ENCODE results near the gene SLC30A9. TPM values are rescaled to one million over a fixed set of nuclear protein-coding genes. Genes with fewer than 3 reads are reported as not detected.

Gene SLC30A9
- total and polyA plus RNA-seq, 2 experiments from 2014 or later: 67.3 to 74.6 TPM

DNA sequence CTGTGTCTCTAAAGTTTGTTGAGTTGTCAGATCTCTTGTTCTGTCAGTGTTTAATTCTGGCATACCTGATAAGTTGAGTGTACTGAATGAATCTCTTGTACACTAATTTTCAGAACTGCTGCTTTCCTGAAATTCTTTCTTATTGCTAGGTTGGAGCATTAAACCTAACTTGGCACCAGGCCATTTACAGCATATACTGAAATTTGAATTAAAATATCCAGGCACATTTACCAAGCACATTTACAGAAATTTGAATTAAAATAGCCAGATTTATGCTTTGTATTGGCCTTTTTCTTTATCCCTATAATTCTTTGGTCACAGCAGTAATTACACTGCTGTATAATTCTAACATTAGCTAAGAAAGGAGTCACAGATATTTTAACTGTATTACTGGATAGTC lies 46.2 kb upstream of the SLC30A9 start:
- Histone ChIP-seq H3K4me3 (no peak overlapping the region), H3K27ac (ENCODE audit: low read depth) (no peak overlapping the region), H3F3A (replicated peaks; ENCODE audit: low read depth) (no peaks in the 10 kb centered on the region), H2AFZ (no peak overlapping the region), H3K9me2 (ENCODE audit: insufficient read depth) (no peaks in the 10 kb centered on the region), H3K4me2 (no peak overlapping the region), H4K20me1 (replicated peaks; ENCODE audit: insufficient read depth) (no peaks in the 10 kb centered on the region; the same call in 1 of the 2 replicates), H3K79me2 (replicated peaks; ENCODE audit: insufficient read depth) (peaks cover 39% of the 10 kb centered on the region), H3K4me1 (ENCODE audit: insufficient read depth) (no peaks in the 10 kb centered on the region), H3K36me3 (ENCODE audit: insufficient read depth) (peaks cover 45% of the 10 kb centered on the region; the same call in 1 of the 2 replicates), H3K27me3 (ENCODE audit: insufficient read depth) (no peaks in the 10 kb centered on the region)
- TF ChIP-seq POLR2AphosphoS5 (IDR thresholded peaks at IDR 0.05; ENCODE audit: low read depth): no peak
- TF ChIP-seq CREB1 (CRISPR knock-in tag; IDR thresholded peaks at IDR 0.05; ENCODE audit: low read depth): no peak
- Mint-ChIP-seq H3K27me3 (ENCODE audit: insufficient read depth, low read depth, poor library complexity) (no peaks in the 10 kb centered on the region), H3K27ac (no peak overlapping the region), H3K4me1 (no peaks in the 10 kb centered on the region), H3K9me3 (no peaks in the 10 kb centered on the region), H3K36me3 (ENCODE audit: low read depth) (peaks cover 47% of the 10 kb centered on the region), H3K4me3 (no peak overlapping the region)
- DNase-seq (ENCODE audit: low spot score): no peak
- ATAC-seq: no peak

DNA sequence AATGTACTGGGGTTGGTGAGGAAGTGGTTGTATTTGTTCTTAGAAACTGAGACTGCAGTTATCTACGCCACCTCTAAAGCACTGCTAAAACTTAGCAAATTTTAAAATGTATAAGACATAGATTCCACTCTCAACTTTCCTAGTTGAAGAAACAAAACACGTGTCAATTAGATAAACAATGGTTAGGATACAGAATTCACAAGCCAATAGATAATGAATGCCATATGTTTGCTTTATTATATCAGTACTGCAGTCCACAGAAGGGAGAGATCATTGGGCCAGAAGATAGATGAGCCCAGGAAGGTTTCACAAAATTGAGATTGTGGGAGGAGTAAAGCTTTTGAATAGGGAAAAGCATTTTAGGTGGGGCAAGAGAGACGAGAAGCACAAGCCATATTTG lies 40.8 kb upstream of the SLC30A9 start:
- no peaks in the 10 kb centered on the region for H3K4me1 ChIP-seq (ENCODE audit: insufficient read depth)
- peaks cover 2% of the 10 kb centered on the region; the same call in 1 of the 2 replicates for H4K20me1 ChIP-seq (replicated peaks; ENCODE audit: insufficient read depth)
- Mint-ChIP-seq H3K4me3 (no peak overlapping the region), H3K36me3 (ENCODE audit: low read depth) (peaks cover 59% of the 10 kb centered on the region), H3K9me3 (no peaks in the 10 kb centered on the region), H3K27me3 (ENCODE audit: insufficient read depth, low read depth, poor library complexity) (no peaks in the 10 kb centered on the region), H3K27ac (no peak overlapping the region), H3K4me1 (peaks cover 2% of the 10 kb centered on the region; the same call in 2 of the 3 replicates)
- TF ChIP-seq NANOG (IDR thresholded peaks at IDR 0.05; ENCODE audit: borderline replicate concordance) (no peak), JUNB (IDR thresholded peaks at IDR 0.05; ENCODE audit: unreplicated experiment) (no peak), ZNF114 (CRISPR knock-in tag; IDR thresholded peaks at IDR 0.05) (no peak), STAT1 (IDR thresholded peaks at IDR 0.05; ENCODE audit: unreplicated experiment) (no peak), EZH2 (IDR thresholded peaks at IDR 0.05; ENCODE audit: low read depth, unreplicated experiment) (no peak), ZNF331 (CRISPR knock-in tag; IDR thresholded peaks at IDR 0.05; ENCODE audit: low read depth) (no peak), REST (IDR thresholded peaks at IDR 0.05; ENCODE audit: unreplicated experiment) (no peak)
- TF ChIP-seq, protein P1, sequence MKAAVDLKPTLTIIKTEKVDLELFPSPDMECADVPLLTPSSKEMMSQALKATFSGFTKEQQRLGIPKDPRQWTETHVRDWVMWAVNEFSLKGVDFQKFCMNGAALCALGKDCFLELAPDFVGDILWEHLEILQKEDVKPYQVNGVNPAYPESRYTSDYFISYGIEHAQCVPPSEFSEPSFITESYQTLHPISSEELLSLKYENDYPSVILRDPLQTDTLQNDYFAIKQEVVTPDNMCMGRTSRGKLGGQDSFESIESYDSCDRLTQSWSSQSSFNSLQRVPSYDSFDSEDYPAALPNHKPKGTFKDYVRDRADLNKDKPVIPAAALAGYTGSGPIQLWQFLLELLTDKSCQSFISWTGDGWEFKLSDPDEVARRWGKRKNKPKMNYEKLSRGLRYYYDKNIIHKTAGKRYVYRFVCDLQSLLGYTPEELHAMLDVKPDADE (IDR thresholded peaks at IDR 0.05): no peak
- no peaks in the 10 kb centered on the region; the same call in none of the 2 replicates for H3K79me2 ChIP-seq (replicated peaks; ENCODE audit: insufficient read depth)
- H3F3A ChIP-seq (replicated peaks; ENCODE audit: low read depth): no peaks in the 10 kb centered on the region
- H3K4me2 ChIP-seq: no peak overlapping the region
- no peaks in the 10 kb centered on the region for H3K9me2 ChIP-seq (ENCODE audit: insufficient read depth)
- no peaks in the 10 kb centered on the region for H3K27me3 ChIP-seq (ENCODE audit: insufficient read depth)
- no peak for ATAC-seq
- H2AFZ ChIP-seq: no peak overlapping the region
- no peak overlapping the region for H3K4me3 ChIP-seq
- DNase-seq (ENCODE audit: low spot score): no peak
- no peak overlapping the region for H3K27ac ChIP-seq (ENCODE audit: low read depth)
- peaks cover 41% of the 10 kb centered on the region for H3K36me3 ChIP-seq (ENCODE audit: insufficient read depth)

All from GM23338 (cell line).